Activated T-cell treated with anti-CD3 and anti-CD28 coated beads, Interleukin-2, amount 50 U/mL, for 1 hour (primary cell): Measurements from ENCODE around the gene WDR4.
"Not testable (repeated sequence)": the region's sequence is repeated elsewhere in the genome, so short reads cannot be mapped to it uniquely, and the experiment has no call there.

Source experiments
- DNase-seq: peaks from one replicate; pipeline ENCODE4 v3.0.0-alpha.2; 2020

Gene WDR4

GRCh38 chr21:42875811-42876210 is 3.5 kb downstream of the WDR4 start:
- not testable (repeated sequence) for DNase-seq

- DNase-seq, result no peak
These were observed 6.2 kb downstream of the WDR4 start for GRCh38 chr21:42873096-42873495.

- no peak for DNase-seq
These were observed 11.1 kb downstream of the WDR4 start for GRCh38 chr21:42868196-42868595.

- no peak for DNase-seq
These were observed 13.6 kb downstream of the WDR4 start for GRCh38 chr21:42865776-42866160.

GRCh38 chr21:42864815-42865775 is 14.2 kb downstream of the WDR4 start:
- no peak for DNase-seq

- no peak for DNase-seq
These were observed 15.1 kb downstream of the WDR4 start for GRCh38 chr21:42864286-42864685.

GRCh38 chr21:42863504-42863870 is 15.9 kb downstream of the WDR4 start:
- no peak for DNase-seq

GRCh38 chr21:42862774-42863503 is 16.4 kb downstream of the WDR4 start:
- DNase-seq, result no peak

- no peak for DNase-seq
These were observed 17.4 kb downstream of the WDR4 start for GRCh38 chr21:42861848-42862400.

- no peak for DNase-seq
These were observed 18.0 kb downstream of the WDR4 start for GRCh38 chr21:42861311-42861847.

- no peak for DNase-seq
These were observed 19.0 kb downstream of the WDR4 start for GRCh38 chr21:42860345-42860744.

- DNase-seq, result no peak
These were observed 19.5 kb downstream of the WDR4 start for GRCh38 chr21:42859891-42860230.

GRCh38 chr21:42858957-42859890 is 20.1 kb downstream of the WDR4 start:
- DNase-seq, result no peak

- no peak for DNase-seq
These were observed 21.0 kb downstream of the WDR4 start for GRCh38 chr21:42858185-42858847.

- DNase-seq, result no peak
These were observed 22.1 kb downstream of the WDR4 start for GRCh38 chr21:42857216-42857615.

GRCh38 chr21:42855937-42856335 is 23.4 kb downstream of the WDR4 start:
- DNase-seq, result no peak

- no peak for DNase-seq
These were observed 24.0 kb downstream of the WDR4 start for GRCh38 chr21:42855171-42855936.

- no peak for DNase-seq
These were observed 24.9 kb downstream of the WDR4 start for GRCh38 chr21:42854246-42855010.

- no peak for DNase-seq
These were observed 25.7 kb downstream of the WDR4 start for GRCh38 chr21:42853621-42854020.

GRCh38 chr21:42852925-42853570 is 26.3 kb downstream of the WDR4 start:
- DNase-seq, result no peak
